Activated T-cell treated with anti-CD3 and anti-CD28 coated beads for 1 hour (primary cell): Measurements from ENCODE around the gene FOS.

Source experiments
- DNase-seq: peaks from one replicate; pipeline ENCODE4 v3.0.0-alpha.2; 2020; ENCODE audit warnings: low read depth

The FOS gene

GRCh38 chr14:75250800-75251199 is 27.8 kb upstream of the FOS start:
- DNase-seq = no peak

GRCh38 chr14:75252254-75252837 is 26.3 kb upstream of the FOS start:
- no peak for DNase-seq

- no peak for DNase-seq
Observed at GRCh38 chr14:75254381-75254822, 24.2 kb upstream of the FOS start.

GRCh38 chr14:75254901-75255584 is 23.6 kb upstream of the FOS start:
- no peak for DNase-seq

- DNase-seq = no peak
Observed at GRCh38 chr14:75258079-75258802, 20.4 kb upstream of the FOS start.

- DNase-seq = peak; percentile 99
Observed at GRCh38 chr14:75258803-75259509, 19.7 kb upstream of the FOS start.

GRCh38 chr14:75259510-75259855 is 19.1 kb upstream of the FOS start:
- DNase-seq = no peak

- DNase-seq = no peak
Observed at GRCh38 chr14:75260025-75260763, 18.4 kb upstream of the FOS start.

- no peak for DNase-seq
Observed at GRCh38 chr14:75261820-75262219, 16.8 kb upstream of the FOS start.

GRCh38 chr14:75262641-75263040 is 16.0 kb upstream of the FOS start:
- DNase-seq = no peak

- no peak for DNase-seq
Observed at GRCh38 chr14:75264036-75264435, 14.6 kb upstream of the FOS start.

GRCh38 chr14:75267141-75267721 is 11.4 kb upstream of the FOS start:
- no peak for DNase-seq

GRCh38 chr14:75268633-75269550 is 9.7 kb upstream of the FOS start:
- no peak for DNase-seq

- DNase-seq = no peak
Observed at GRCh38 chr14:75271514-75271913, 7.1 kb upstream of the FOS start.

GRCh38 chr14:75273272-75274049 is 5.2 kb upstream of the FOS start:
- no peak for DNase-seq

- DNase-seq = no peak
Observed at GRCh38 chr14:75274050-75274898, 4.4 kb upstream of the FOS start.

GRCh38 chr14:75274899-75275569 is 3.6 kb upstream of the FOS start:
- no peak for DNase-seq

- no peak for DNase-seq
Observed at GRCh38 chr14:75275598-75275997, 3.0 kb upstream of the FOS start.
